HG02870 (cell line): Measurements from ENCODE around the gene CCDC8.
"Not testable (repeated sequence)": the region's sequence is repeated elsewhere in the genome, so short reads cannot be mapped to it uniquely, and the experiment has no call there.

Source experiments
- ATAC-seq: cut with Tn5 transposase; IDR thresholded peaks from one replicate; pipeline ENCODE4 v1.9.1; 2021; ENCODE audit warnings: mild to moderate bottlenecking, moderate library complexity; ENCODE audit not compliant: unreplicated experiment

The CCDC8 gene

GRCh38 chr19:46404753-46405468 is 8.5 kb downstream of the CCDC8 start:
- ATAC-seq: no peak

- ATAC-seq: no peak
Measured at GRCh38 chr19:46404055-46404752, 9.2 kb downstream of the CCDC8 start.

- no peak for ATAC-seq
Measured at GRCh38 chr19:46402725-46403124, 10.6 kb downstream of the CCDC8 start.

DNA sequence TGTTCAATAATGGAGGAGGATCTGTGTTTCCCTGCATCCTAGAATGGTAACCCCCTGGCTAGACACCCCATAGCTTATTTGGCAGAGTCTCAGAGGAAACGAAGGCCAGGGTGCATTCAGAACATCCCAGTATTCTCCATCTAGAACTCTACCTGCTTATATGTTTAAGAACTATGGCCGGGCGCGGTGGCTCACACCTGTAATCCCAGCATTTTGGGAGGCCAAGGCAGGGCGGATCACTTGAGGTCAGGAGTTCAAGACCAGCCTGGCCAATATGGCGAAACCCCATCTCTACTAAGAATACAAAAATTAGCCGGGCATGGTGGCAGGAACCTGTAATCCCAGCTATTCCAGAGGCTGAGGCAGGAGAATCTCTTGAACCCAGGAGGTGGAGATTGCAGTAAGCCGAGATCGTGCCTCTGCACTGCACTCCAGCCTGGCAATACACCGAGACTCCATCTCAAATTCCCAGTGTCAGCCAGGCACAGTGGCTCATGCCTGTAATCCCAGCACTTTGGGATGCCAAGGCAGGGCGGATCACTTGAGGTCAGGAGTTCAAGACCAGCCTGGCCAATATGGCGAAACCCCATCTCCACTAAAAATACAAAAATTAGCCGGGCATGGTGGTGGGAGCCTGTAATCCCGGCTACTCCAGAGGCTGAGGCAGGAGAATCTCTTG is 15.4 kb downstream of the CCDC8 start:
- ATAC-seq: not testable (repeated sequence)

- ATAC-seq: no peak
Measured at GRCh38 chr19:46394402-46394797, 19.0 kb downstream of the CCDC8 start.

GRCh38 chr19:46393456-46394401 is 19.6 kb downstream of the CCDC8 start:
- no peak for ATAC-seq

- ATAC-seq: no peak
Measured at GRCh38 chr19:46392837-46393236, 20.5 kb downstream of the CCDC8 start.

GRCh38 chr19:46392252-46392801 is 21.0 kb downstream of the CCDC8 start:
- no peak for ATAC-seq

GRCh38 chr19:46391296-46392251 is 21.8 kb downstream of the CCDC8 start:
- ATAC-seq: no peak

GRCh38 chr19:46390866-46391265 is 22.5 kb downstream of the CCDC8 start:
- ATAC-seq: no peak

- no peak for ATAC-seq
Measured at GRCh38 chr19:46390121-46390858, 23.1 kb downstream of the CCDC8 start.

DNA sequence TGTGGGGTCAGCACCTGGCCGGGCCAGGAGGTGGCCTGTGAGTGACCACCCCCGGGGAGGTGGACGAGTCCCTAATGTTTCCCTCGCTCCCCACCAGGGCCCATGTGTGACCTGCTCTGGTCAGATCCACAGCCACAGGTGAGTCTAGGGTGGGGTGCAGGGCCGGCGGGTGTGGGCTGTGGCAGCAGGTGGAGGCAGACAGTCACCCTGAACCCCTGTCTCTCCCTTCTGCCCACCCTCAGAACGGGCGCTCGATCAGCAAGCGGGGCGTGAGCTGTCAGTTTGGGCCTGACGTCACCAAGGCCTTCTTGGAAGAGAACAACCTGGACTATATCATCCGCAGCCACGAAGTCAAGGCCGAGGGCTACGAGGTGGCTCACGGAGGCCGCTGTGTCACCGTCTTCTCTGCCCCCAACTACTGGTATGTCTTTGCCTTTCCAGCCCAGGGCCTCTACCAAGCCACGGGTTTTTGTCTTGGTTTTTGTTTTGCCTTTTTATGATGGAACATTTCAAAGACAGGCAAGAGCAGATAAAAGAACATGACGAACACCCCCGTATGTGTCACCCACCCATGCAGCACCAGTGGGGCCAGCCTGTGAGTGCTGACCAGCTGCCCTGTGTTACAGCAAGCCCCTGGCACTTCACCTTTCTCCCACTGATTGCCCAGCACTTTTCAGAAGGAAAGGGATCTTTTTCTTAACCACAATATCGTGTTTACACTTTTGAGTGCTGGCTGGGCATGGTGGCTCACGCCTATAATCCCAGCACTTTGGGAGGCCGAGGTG is 24.9 kb downstream of the CCDC8 start:
- no peak for ATAC-seq

- no peak for ATAC-seq
Measured at GRCh38 chr19:46387713-46388130, 25.6 kb downstream of the CCDC8 start.

DNA sequence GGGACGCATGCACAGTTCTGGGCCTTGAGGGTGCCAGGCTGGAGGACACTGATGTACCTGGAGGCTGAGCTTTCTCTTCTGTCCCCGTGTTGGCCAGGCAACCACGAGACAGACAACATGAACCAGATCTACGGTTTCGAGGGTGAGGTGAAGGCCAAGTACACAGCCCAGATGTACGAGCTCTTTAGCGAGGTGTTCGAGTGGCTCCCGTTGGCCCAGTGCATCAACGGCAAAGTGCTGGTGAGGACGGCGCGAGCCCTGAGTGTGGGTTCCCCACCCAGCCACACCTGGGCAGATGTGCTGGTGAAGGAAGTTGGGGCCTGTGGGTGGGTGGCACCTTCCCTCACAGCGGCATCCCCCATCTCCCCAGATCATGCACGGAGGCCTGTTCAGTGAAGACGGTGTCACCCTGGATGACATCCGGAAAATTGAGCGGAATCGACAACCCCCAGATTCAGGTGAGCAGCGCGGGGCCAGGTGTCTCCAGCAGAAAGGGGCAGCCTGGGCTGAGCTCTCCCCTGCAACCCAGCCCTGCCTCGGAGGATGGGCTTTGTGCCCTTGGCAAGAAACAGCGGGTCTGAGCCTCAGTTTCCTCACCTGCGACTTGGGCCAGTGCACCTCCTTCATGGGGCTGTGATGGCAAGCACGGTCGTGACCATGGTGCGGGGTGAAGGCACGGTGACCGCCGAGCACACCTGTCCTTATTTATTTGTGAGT is 26.2 kb downstream of the CCDC8 start:
- no peak for ATAC-seq

- ATAC-seq: no peak
Measured at GRCh38 chr19:46386151-46386550, 27.2 kb downstream of the CCDC8 start.

DNA sequence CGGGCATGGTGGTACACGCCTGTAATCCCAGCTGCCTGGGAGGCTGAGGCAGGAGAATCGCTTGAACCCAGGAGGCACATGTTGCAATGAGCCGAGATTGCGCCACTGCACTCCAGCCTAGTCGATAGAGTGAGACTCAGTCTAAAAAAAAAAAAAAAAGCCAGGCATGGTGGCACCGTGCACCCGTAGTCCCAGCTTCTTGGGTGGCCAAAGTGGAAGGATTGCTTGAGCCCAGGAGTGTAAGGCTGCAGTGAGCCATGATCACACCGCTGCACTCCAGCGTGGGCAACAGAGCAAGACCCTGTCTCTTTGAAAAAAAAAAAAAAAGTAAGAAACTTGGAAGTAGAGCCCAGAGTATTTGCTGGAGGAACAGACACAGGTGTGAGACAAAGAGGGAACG is 27.7 kb downstream of the CCDC8 start:
- no peak for ATAC-seq

DNA sequence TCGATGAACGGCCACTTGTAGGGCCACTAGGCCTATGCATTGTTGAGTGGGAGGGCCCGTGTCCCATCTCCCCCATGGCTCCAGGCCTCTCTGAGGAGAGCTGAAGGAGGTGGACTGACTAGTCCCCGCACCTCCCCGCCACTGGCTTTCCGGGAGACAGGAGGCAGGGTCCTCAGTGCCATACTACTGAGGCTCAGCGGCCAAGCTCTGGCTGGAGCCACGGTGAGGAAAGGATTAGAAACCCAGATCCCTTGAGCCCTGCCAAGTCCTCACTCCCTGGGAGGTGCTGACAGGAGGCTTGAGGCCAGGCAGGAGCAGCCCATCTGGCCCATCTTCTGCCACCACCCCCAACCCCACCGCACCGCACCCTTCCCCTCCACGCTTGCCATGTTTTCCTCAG is 29.0 kb downstream of the CCDC8 start:
- ATAC-seq: no peak
